NCI-H1092 (cell line): ENCODE measurements around the gene CPXM1.
"Not testable (repeated sequence)": the region's sequence is repeated elsewhere in the genome, so short reads cannot be mapped to it uniquely, and the experiment has no call there.

Source experiments
- DNase-seq: peaks from one replicate; lab custom pipeline; 2025; lab: John Stamatoyannopoulos, UW

Gene CPXM1

GRCh38 chr20:2800521-2801285, at the start of gene CPXM1:
TSS of gene CPXM1 (minus strand) at chr20:2800627. CDS start at chr20:2800572, 55 bp downstream.
- no peak for DNase-seq

GRCh38 chr20:2849529-2849928, 49.1 kb upstream of the CPXM1 start:
- no peak for DNase-seq

GRCh38 chr20:2847802-2848201, 47.4 kb upstream of the CPXM1 start:
- DNase-seq: no peak

GRCh38 chr20:2846698-2847097, 46.3 kb upstream of the CPXM1 start:
- no peak for DNase-seq

DNA sequence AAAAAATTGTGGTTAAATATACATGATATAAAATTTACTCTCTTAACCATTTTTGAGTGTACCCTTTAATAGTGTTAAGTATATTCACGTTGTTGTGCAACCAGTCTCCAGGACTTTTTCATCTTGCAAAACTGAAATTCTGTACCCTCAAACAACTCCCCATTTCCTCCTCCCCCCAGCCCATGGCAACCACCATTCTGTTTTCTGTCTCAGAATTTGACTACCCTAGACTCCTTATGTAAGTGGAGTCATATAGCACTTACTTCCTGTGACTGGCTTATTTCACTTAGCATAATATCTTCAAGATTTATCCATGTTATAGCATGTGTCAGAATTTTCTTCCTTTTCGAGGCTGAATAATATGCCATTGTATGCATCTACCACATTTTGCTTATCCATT, 45.2 kb upstream of the CPXM1 start:
- no peak for DNase-seq

DNA sequence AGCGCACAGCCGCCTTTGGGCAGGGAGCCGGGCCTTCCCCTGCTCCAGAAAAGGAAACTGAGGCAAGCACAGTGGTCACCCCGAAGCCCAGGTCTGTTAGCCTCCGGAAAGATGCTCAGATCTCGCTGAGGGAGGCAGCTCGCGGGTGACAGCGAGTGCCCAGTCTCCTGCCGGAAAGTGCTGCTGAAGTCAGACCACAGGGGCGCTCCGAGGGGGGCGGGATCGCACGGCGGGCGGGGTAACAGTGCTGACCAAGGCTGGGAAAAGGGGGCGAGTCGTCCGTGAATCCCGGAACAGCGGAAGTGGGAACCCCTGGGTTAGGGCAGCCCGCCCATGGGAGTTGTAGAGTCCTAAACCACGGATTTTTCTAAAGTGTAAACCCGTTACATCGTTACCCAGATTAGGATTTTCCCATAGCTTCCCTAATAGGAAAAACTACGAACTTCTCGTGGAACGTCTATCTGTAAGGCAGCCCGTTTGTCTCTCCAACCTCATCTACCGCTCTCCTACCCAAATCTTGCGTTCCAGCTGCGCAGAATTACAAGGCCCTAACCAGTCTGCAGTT, 40.6 kb upstream of the CPXM1 start:
- DNase-seq: no peak

- DNase-seq: peak; percentile 86
Observed at GRCh38 chr20:2840138-2840966, 39.9 kb upstream of the CPXM1 start, which contains the start of the genes PCED1A and VPS16. TSS of gene PCED1A (minus strand) at chr20:2840655. CDS start at chr20:2839912, 743 bp downstream. TSS of gene VPS16 (plus strand) at chr20:2840745. CDS start at chr20:2840775, 30 bp downstream.

GRCh38 chr20:2839732-2840137, 39.3 kb upstream of the CPXM1 start:
- no peak for DNase-seq

DNA sequence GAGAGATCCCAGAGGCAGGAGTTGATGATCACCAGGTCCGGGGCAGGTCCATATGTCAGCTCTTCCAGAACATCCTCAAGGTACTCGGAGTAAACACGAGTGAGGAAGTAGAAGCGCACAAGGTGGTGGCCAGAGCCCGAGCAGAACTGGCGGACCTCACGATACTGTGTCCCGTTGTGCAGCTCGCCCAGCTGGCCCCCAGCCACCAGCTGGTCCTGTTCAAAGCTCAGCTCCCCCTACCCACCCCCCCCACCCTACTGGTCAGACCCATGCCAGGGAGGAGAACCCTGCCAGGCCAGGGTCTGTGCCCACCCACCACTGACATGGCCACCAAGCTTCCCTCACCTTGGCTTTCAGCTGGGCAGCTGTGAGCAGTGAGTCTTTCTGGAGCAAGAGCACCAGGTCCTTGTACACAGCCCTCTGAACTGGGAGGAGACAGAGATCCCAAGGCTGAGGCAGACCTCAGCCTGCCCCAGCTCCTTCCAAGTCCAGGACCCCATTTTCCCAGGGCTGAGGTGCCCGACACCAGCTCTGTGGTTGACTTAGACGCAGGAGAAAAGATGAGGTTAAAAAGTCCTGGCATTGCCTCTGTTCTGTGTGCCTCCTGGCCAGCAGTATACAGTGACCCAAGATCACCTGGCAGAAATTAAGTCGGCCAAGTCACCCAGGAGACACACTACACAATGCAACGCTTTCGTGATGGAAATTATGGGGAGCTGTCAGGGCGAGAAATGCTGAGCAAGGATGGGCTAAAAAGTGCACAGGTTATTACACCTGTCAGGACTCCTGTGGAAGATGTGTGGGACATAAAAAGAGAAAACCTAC, 38.6 kb upstream of the CPXM1 start:
- DNase-seq: no peak

GRCh38 chr20:2838170-2838797, 37.9 kb upstream of the CPXM1 start:
- no peak for DNase-seq

- no peak for DNase-seq
Observed at GRCh38 chr20:2837221-2837960, 37.0 kb upstream of the CPXM1 start.

- DNase-seq: no peak
Observed at GRCh38 chr20:2836035-2836434, 35.6 kb upstream of the CPXM1 start.

GRCh38 chr20:2835331-2835796, 34.9 kb upstream of the CPXM1 start:
- no peak for DNase-seq

DNA sequence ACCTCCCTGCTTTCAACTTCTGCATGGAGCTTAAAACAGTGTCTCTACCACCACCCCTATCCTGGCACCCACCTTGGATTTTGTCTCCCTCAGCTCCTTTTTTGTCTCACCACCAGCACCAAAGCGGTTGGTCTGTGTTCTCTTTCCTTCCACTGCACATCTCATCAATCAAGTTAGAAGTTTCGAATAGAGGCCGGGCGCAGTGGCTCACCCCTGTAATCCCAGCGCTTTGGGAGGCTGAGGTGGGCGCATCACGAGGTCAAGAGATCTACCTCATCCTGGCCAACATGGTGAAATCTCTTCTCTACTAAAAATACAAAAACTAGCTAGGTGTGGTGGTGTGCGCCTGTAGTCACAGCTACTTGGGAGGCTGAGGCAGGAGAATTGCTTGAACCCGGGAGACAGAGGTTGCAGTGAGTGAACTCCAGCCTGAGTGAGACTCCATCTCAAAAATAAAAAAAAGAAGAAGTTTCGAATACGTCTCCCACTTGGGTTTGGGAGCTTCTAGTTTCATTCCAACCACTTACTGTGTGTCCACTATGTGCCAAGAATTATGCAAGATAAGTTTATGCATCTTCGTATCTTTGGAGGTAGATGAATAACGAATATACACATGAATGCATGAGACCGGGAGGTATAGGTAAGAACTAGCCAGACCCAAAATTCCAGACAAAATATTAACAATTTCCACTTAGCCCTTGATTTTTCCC, 34.1 kb upstream of the CPXM1 start:
- DNase-seq: no peak

DNA sequence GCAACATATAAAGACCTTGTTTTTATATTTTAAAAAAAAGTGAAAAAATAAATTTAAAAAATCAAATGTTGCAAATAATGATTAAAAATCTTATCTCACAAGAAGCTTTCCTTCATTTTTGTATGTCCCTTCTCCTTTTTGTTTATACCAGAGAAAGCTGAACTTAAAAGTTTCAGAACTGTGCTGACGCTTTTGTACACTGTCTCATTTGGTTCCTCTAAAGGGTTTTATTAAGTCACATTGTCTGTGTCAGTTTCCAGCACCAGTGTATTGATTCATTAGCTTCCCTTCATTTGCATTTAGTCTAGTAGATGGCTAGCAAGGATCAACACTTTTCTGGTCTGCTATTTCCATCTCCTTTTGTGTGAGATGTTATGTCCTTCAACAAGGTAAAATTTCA, 33.3 kb upstream of the CPXM1 start:
- no peak for DNase-seq

DNA sequence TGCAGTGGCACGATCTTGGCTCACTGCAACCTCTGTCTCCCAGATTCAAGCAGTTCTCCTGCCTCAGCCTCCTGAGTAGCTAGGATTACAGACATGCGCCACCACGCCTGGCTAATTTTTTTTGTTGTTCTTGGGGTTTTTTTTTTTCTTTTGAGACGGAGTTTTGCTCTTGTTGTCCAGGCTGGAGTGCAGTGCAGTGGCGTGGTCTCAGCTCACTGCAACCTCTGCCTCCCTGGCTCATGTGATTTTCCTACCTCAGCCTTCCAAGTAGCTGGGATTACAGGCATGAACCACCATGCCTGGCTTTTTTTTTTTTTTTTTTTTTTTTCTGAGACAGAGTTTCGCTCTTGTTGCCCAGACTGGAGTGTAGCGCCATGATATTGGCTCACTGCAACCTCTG, 30.8 kb upstream of the CPXM1 start:
- DNase-seq: not testable (repeated sequence)

- DNase-seq: no peak
Observed at GRCh38 chr20:2829376-2829775, 28.9 kb upstream of the CPXM1 start.

DNA sequence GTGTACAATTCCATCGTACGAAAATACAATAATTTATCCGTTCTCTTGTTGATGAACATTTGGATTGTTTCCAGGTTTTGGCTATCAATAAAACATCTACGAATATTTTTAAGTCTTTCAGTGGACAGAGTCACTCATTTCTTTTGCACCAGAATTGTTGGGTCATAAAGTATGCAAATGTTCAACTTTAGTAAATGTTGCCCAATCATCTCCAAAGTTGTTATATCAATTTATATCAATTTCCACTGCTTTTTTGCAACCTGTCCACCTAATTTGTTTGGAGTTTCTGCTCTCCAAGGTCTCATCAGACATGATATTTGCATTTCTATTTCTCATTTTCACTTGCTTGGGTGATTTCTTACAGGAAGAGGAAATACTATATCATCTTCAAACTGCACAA, 26.2 kb upstream of the CPXM1 start:
- no peak for DNase-seq

DNA sequence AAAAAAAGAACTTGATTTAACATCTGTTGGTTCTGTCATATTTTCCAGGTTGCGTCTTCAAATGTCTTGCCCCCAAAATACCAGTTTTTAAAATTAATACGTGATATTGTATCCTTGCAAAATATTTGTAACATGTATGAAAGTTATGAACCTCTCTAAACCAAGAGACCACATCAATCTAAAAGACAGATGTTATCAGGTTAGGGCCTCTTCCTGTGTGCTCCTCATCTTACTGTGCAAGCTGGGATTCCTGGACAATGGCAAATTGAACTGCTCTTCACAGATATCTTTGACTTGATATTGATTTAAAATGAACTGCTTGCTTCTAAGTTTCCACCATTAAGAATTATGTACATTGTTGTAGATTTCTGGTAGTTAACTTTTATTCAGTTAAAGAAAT, 25.3 kb upstream of the CPXM1 start:
- no peak for DNase-seq

- no peak for DNase-seq
Observed at GRCh38 chr20:2822073-2822472, 21.6 kb upstream of the CPXM1 start.
